ENCODE measurements around the gene RASAL2.

GRCh38 chr1:178146436-178146835, 52.5 kb downstream of the RASAL2 start:
- TF ChIP-seq CTCF (IDR thresholded peaks at IDR 0.05; ENCODE audit: insufficient read depth, low read depth, low read length) = no peak
- no peak for TF ChIP-seq EZH2 (IDR thresholded peaks at IDR 0.05; ENCODE audit: insufficient read depth, low read length)
